ENCODE data around the gene HPS5.

DNA sequence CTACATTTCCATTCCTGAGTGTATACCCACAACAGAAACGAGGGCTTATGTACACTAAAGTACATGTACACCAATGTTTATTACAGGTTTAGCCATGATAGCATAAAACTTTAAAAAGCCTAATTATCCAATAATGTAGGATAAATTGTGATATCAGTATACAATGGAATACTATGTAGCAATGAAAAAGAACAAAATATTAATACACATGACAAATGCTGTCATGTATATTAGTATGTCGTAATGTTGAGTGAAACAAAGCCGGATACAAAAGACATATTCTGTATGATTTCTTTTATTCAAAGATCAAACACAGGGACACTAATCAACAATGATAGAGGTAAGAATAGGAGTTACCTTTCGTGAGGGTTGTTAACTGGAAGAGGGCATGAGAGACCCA is 88.0 kb downstream of the HPS5 start:
- TF ChIP-seq, protein P1, sequence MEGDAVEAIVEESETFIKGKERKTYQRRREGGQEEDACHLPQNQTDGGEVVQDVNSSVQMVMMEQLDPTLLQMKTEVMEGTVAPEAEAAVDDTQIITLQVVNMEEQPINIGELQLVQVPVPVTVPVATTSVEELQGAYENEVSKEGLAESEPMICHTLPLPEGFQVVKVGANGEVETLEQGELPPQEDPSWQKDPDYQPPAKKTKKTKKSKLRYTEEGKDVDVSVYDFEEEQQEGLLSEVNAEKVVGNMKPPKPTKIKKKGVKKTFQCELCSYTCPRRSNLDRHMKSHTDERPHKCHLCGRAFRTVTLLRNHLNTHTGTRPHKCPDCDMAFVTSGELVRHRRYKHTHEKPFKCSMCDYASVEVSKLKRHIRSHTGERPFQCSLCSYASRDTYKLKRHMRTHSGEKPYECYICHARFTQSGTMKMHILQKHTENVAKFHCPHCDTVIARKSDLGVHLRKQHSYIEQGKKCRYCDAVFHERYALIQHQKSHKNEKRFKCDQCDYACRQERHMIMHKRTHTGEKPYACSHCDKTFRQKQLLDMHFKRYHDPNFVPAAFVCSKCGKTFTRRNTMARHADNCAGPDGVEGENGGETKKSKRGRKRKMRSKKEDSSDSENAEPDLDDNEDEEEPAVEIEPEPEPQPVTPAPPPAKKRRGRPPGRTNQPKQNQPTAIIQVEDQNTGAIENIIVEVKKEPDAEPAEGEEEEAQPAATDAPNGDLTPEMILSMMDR (IDR thresholded peaks at IDR 0.05; ENCODE audit: low read depth, low read length), result no peak
- TF ChIP-seq POLR2A (IDR thresholded peaks at IDR 0.05; ENCODE audit: extremely low read depth, insufficient read length), result no peak
- TF ChIP-seq, protein P2, sequence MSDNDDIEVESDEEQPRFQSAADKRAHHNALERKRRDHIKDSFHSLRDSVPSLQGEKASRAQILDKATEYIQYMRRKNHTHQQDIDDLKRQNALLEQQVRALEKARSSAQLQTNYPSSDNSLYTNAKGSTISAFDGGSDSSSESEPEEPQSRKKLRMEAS (IDR thresholded peaks at IDR 0.05; ENCODE audit: low read depth, low read length), result no peak
